ENCODE measurements around the gene MAP4K4. TPM values are rescaled to one million over a fixed set of nuclear protein-coding genes. Genes with fewer than 3 reads are reported as not detected.

Gene MAP4K4
- total and polyA plus RNA-seq, 9 donors, result 62.3 to 153 (median 133) TPM

DNA sequence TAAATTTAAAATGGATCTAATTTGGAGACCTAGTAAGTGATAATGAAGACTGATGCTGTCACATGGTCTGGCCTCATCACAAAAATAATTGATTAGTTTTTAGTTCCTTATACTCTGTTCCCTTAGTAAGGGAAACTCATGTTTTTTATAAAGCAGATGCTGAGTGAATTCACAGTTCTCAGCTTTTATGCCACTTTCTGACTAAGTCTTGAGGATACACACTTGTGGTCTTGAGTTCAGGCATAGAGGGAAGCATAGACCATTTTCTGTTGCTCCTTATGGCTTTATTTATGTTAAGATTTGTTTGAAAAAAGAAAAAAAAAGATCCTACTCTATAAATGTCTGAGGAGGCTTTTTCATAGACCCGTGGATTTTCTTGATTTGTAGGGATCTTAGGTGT, 91.1 kb downstream of the MAP4K4 start:
- H3K9me3 ChIP-seq (replicated peaks; ENCODE audit: control insufficient read depth, low read depth, low read length), result no peaks in the 10 kb centered on the region
- WGBS (ENCODE audit: insufficient coverage), result no CpG with 5 or more reads among the region's 1 CpG
- H3K27ac ChIP-seq (ENCODE audit: low read length), result no peak overlapping the region
- no peaks in the 10 kb centered on the region for H3K36me3 ChIP-seq (ENCODE audit: control insufficient read depth, insufficient read depth, low read length)
- H3K4me3 ChIP-seq (ENCODE audit: low read length), result no peak overlapping the region
- H3K4me1 ChIP-seq (ENCODE audit: control insufficient read depth, insufficient read depth, low read length), result peaks cover 26% of the 10 kb centered on the region
- no peak for DNase-seq
- no peaks in the 10 kb centered on the region for H3K27me3 ChIP-seq (ENCODE audit: control insufficient read depth, insufficient read depth, low read length)

DNA sequence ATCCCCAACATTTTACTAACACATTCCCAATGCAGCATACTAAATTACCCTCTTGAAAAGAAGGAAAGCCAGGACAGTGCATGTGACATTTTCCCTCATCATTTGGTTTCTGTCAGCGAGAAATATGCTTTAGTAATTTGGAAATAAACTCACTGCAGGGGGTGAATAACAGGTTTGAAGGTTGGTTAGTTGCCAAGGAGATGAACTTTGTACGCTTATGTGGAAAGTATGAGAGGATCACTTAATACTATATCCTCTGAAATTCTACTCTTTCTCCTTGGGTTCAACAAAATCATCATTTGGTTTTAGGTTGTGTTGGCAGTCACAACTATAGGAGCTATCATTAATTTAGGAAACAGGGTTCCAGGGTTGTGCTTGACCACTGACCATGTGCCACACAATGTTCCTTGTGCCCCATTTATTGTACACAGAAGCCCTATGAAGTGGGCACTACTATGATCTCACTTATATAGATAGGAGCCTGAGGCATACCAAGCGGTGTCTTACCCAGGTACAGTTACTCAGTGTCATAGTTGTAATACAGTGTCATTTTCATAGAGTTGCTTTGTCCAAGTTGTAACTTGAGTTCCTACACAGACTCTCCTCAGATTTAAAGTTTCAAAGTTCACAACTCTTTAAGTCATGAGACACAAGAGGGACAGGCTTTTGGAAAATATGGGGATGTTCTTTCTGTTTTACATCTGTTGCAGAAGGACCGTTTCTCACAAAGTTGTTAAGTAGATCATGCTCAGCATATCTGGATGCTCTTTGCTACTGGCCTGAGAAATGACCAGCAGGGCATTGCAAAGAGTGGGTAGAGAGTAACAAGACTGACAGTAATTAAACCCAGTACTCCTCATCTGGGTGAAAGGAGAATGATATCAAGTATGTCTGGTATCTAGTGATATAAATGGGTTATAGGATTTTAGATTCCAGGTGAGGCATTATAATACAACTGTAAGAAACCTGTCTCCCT, 91.8 kb downstream of the MAP4K4 start:
- H3K4me3 ChIP-seq (ENCODE audit: low read length), result no peak overlapping the region
- no peaks in the 10 kb centered on the region for H3K9me3 ChIP-seq (replicated peaks; ENCODE audit: control insufficient read depth, low read depth, low read length)
- H3K27me3 ChIP-seq (ENCODE audit: control insufficient read depth, insufficient read depth, low read length), result no peaks in the 10 kb centered on the region
- 33% methylated on average over 1 of the region's 4 CpGs for WGBS (ENCODE audit: insufficient coverage)
- no peaks in the 10 kb centered on the region for H3K36me3 ChIP-seq (ENCODE audit: control insufficient read depth, insufficient read depth, low read length)
- peak overlapping the region; percentile 31 for H3K27ac ChIP-seq (ENCODE audit: low read length)
- peak; percentile 41 for DNase-seq
- peaks cover 30% of the 10 kb centered on the region for H3K4me1 ChIP-seq (ENCODE audit: control insufficient read depth, insufficient read depth, low read length)

DNA sequence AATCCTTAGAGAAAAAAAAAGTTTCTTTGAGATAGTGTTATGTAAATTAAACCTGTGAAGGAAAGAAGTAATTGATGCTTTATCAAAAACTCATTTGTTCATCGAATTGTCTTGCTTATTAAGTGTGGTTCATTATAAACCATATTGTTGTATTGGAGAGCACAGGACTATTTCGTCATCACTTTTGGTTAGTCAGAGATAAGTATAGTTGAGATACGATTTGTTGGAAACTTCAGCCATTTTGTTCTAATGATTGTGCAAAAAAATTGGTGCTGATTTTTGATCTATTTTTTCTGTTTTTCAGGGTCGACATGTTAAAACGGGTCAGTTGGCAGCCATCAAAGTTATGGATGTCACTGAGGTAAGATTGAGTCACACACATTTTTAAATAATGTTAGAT, 92.9 kb downstream of the MAP4K4 start:
- Histone ChIP-seq H3K4me1 (ENCODE audit: control insufficient read depth, insufficient read depth, low read length) (peaks cover 32% of the 10 kb centered on the region), H3K27me3 (ENCODE audit: control insufficient read depth, insufficient read depth, low read length) (no peaks in the 10 kb centered on the region), H3K36me3 (ENCODE audit: control insufficient read depth, insufficient read depth, low read length) (no peaks in the 10 kb centered on the region), H3K9me3 (replicated peaks; ENCODE audit: control insufficient read depth, low read depth, low read length) (no peaks in the 10 kb centered on the region), H3K4me3 (ENCODE audit: low read length) (no peak overlapping the region), H3K27ac (ENCODE audit: low read length) (peak overlapping the region; percentile 82)
- no peak for DNase-seq
- 83% methylated on average over 2 of the region's 5 CpGs for WGBS (ENCODE audit: insufficient coverage)

DNA sequence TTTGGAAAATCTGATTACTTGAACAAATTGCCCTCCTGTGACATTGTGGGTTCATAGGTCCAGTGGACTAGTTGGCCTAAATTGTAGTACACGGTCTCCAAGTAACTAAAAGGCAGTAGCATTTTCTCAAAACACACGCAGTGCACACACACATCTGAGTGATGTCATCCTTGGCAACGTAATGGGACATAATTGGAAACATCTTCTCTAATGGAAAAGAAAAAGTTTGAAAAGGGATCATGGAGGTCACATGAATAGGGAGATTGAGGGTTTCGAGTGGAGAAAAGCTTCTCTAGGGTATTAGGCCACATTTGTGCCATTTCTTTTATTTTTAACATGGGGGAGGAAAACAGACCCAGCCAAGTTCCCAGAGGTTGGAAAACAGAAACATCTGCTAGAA, 93.3 kb downstream of the MAP4K4 start:
- Histone ChIP-seq H3K27ac (ENCODE audit: low read length) (peak overlapping the region; percentile 82), H3K9me3 (replicated peaks; ENCODE audit: control insufficient read depth, low read depth, low read length) (no peaks in the 10 kb centered on the region), H3K4me1 (ENCODE audit: control insufficient read depth, insufficient read depth, low read length) (peaks cover 32% of the 10 kb centered on the region), H3K27me3 (ENCODE audit: control insufficient read depth, insufficient read depth, low read length) (no peaks in the 10 kb centered on the region), H3K4me3 (ENCODE audit: low read length) (no peak overlapping the region), H3K36me3 (ENCODE audit: control insufficient read depth, insufficient read depth, low read length) (no peaks in the 10 kb centered on the region)
- 0% methylated on average over 1 of the region's 4 CpGs for WGBS (ENCODE audit: insufficient coverage)
- DNase-seq, result peak; percentile 98

DNA sequence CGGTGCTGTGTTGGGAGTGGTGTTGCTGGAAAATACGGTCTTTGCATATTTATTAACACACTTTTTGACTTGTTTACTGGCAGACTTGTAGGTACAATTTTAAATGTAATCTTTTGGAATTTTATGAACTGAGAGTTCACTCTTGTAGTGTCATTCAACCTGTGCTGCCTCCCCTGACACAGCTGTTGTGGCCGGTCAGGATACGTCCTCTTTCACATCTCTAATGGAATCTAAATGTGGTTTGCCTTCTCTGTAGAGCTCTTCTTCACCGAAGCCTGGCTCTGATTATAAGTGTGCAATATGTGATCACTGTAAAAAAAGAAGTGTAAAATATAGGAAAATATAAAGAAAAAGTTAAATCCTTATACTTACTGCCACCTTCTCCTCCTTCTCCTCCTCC, 94.7 kb downstream of the MAP4K4 start:
- H3K4me1 ChIP-seq (ENCODE audit: control insufficient read depth, insufficient read depth, low read length), result peaks cover 34% of the 10 kb centered on the region
- no peaks in the 10 kb centered on the region for H3K36me3 ChIP-seq (ENCODE audit: control insufficient read depth, insufficient read depth, low read length)
- peak overlapping the region; percentile 82 for H3K27ac ChIP-seq (ENCODE audit: low read length)
- H3K9me3 ChIP-seq (replicated peaks; ENCODE audit: control insufficient read depth, low read depth, low read length), result no peaks in the 10 kb centered on the region
- no peak for DNase-seq
- no peaks in the 10 kb centered on the region for H3K27me3 ChIP-seq (ENCODE audit: control insufficient read depth, insufficient read depth, low read length)
- no peak overlapping the region for H3K4me3 ChIP-seq (ENCODE audit: low read length)
- no CpG with 5 or more reads among the region's 5 CpGs for WGBS (ENCODE audit: insufficient coverage)

DNA sequence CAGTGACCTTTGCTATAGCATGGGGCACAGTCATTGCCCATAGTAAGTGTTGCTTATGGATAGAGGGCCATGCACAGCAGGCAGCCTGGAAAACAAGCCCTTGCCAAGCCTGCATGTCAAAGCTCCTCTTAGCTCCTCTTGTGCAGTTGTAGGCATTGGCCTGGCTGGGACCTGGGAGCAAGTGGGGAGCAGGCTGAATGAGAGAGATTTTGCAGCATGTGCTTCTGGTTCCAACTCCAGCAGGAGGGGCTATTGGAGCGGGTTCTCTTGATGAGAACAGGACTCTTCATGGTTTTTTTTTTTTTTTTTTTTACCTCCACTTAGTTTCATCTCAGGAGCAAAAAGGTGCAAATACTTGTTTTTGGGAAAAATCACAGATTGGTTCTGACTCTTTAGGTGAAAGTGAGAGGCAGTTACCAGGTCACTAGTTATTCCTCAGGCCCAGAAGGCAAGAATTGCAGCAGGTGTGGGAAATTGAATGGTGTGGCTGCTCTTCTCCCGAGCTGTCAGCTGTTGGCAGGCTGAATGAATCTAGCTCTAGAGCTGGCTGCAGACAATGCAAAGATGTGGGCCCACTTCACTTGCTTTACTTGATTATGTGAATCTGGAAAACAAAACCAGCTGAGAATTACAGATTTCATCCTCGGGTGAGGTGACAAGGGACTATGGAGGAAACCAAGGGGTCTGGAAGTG, 95.9 kb downstream of the MAP4K4 start:
- peaks cover 32% of the 10 kb centered on the region for H3K4me1 ChIP-seq (ENCODE audit: control insufficient read depth, insufficient read depth, low read length)
- H3K9me3 ChIP-seq (replicated peaks; ENCODE audit: control insufficient read depth, low read depth, low read length), result no peaks in the 10 kb centered on the region
- peak overlapping the region; percentile 44 for H3K27ac ChIP-seq (ENCODE audit: low read length)
- H3K27me3 ChIP-seq (ENCODE audit: control insufficient read depth, insufficient read depth, low read length), result no peaks in the 10 kb centered on the region
- no peaks in the 10 kb centered on the region for H3K36me3 ChIP-seq (ENCODE audit: control insufficient read depth, insufficient read depth, low read length)
- 6% methylated on average over 2 of the region's 3 CpGs for whole genome bisulfite sequencing (ENCODE audit: insufficient coverage)
- peak; percentile 83 for DNase-seq
- H3K4me3 ChIP-seq (ENCODE audit: low read length), result no peak overlapping the region

DNA sequence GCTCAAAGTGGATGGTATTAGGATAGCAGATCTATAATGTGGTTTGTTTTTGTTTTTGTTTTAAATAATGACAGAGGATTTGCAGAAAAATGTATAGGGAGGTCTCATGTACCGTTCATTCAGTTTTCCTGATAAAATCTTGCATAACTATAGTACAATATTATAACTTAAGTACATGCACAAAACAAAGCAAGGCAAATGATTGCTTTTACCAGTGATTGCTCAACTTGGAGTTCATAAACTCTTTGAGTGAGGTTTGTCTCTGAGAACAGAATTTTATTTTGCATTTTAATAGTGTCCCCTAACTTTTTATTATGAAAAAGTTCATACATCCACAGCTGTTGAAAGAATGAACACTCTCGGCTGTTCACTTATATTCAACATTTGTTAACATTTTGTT, 96.6 kb downstream of the MAP4K4 start:
- no peaks in the 10 kb centered on the region for H3K27me3 ChIP-seq (ENCODE audit: control insufficient read depth, insufficient read depth, low read length)
- no peaks in the 10 kb centered on the region for H3K36me3 ChIP-seq (ENCODE audit: control insufficient read depth, insufficient read depth, low read length)
- DNase-seq, result no peak
- peaks cover 31% of the 10 kb centered on the region for H3K4me1 ChIP-seq (ENCODE audit: control insufficient read depth, insufficient read depth, low read length)
- no CpG with 5 or more reads among the region's 2 CpGs for WGBS (ENCODE audit: insufficient coverage)
- H3K27ac ChIP-seq (ENCODE audit: low read length), result peak overlapping the region; percentile 37
- H3K4me3 ChIP-seq (ENCODE audit: low read length), result no peak overlapping the region
- H3K9me3 ChIP-seq (replicated peaks; ENCODE audit: control insufficient read depth, low read depth, low read length), result no peaks in the 10 kb centered on the region

DNA sequence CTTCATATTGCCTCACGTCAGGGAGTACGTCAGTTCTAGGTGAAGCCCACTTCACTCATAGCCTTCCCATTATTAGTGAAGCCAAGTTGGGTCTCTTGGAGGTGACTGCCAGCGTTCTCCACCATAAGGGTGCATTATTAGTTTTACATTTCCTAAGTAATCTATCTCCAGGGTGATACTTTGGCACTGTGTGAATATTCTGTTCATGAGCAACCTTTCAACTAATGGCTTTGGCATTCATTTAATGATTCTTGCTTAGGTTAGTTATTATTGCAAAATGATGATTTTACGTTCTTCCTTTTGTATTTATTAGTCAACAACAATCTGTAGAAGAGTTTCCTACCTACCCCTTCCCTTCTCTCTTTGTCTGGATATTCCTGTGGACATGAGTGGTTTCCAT, 97.5 kb downstream of the MAP4K4 start:
- no CpG with 5 or more reads among the region's 4 CpGs for WGBS (ENCODE audit: insufficient coverage)
- Histone ChIP-seq H3K27me3 (ENCODE audit: control insufficient read depth, insufficient read depth, low read length) (no peaks in the 10 kb centered on the region), H3K9me3 (replicated peaks; ENCODE audit: control insufficient read depth, low read depth, low read length) (no peaks in the 10 kb centered on the region), H3K27ac (ENCODE audit: low read length) (no peak overlapping the region), H3K36me3 (ENCODE audit: control insufficient read depth, insufficient read depth, low read length) (no peaks in the 10 kb centered on the region), H3K4me1 (ENCODE audit: control insufficient read depth, insufficient read depth, low read length) (peaks cover 29% of the 10 kb centered on the region), H3K4me3 (ENCODE audit: low read length) (no peak overlapping the region)
- DNase-seq, result no peak

DNA sequence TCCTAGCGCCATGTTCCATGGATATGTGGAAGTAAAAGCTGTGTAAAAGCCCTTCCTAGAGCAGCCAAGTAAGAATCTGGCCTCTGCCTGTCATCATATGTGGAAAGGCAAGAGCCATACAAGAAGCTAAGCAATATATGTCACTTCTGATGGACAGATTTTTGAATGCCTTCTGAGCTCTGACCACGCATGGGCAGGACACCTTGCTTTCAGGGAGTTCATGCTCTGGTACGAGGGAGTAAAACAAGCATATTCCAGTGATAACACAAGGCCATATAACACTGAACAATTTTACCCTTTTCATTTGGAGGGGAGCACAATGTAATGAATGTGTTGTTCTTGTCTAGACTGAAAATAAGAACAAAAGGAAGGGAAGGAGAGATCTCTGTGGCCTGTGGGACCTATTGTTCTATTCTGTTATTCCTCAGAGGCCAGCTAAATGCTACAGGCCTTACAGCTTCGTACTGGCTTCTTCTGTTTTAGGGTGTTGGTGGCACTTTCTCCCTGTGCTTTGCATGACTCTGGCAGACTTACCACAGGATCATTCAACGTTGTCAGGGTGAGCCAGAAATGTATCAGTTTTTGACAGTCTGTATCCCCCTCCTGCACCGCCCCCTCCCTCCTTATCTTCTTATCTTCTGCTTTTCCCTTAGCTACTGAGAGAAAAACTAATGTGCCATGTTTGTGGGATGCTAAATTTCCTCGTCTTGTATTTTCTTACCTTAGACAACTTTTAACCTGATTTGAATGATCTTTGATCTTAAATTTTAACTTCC, 99.5 kb downstream of the MAP4K4 start:
- H3K27ac ChIP-seq (ENCODE audit: low read length), result no peak overlapping the region

DNA sequence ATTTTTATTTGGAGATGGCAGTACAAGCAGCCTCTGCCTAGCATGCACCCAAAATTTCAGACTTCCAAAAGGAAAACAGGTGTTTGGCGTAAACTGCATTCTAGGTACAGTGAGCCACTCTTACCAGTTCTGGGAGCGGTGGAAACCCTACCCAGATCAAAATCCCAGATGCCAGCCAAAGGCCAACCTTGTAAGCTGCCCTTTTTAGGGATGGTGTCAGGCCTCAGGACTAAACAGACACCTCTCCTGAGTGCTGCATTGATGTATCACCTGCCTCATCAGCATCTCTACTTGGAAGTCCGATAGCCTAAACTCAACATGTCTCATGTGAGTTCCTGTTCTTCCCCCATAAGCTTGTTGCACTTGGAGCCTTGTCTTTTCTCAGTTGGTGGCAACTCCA, 104.0 kb downstream of the MAP4K4 start:
- Histone ChIP-seq H3K4me1 (ENCODE audit: control insufficient read depth, insufficient read depth, low read length) (peaks cover 22% of the 10 kb centered on the region), H3K36me3 (ENCODE audit: control insufficient read depth, insufficient read depth, low read length) (no peaks in the 10 kb centered on the region), H3K27me3 (ENCODE audit: control insufficient read depth, insufficient read depth, low read length) (no peaks in the 10 kb centered on the region), H3K27ac (ENCODE audit: low read length) (no peak overlapping the region), H3K4me3 (ENCODE audit: low read length) (no peak overlapping the region), H3K9me3 (replicated peaks; ENCODE audit: control insufficient read depth, low read depth, low read length) (no peaks in the 10 kb centered on the region)
- DNase-seq, result no peak
- 94% methylated on average over 3 of the region's 3 CpGs for whole genome bisulfite sequencing (ENCODE audit: insufficient coverage)

More for the DNA sequence above, 99.5 kb downstream of the MAP4K4 start:
- DNase-seq, result no peak
- Histone ChIP-seq H3K36me3 (ENCODE audit: control insufficient read depth, insufficient read depth, low read length) (no peaks in the 10 kb centered on the region), H3K27me3 (ENCODE audit: control insufficient read depth, insufficient read depth, low read length) (no peaks in the 10 kb centered on the region), H3K4me1 (ENCODE audit: control insufficient read depth, insufficient read depth, low read length) (peaks cover 27% of the 10 kb centered on the region), H3K4me3 (ENCODE audit: low read length) (no peak overlapping the region), H3K9me3 (replicated peaks; ENCODE audit: control insufficient read depth, low read depth, low read length) (no peaks in the 10 kb centered on the region)
- WGBS (ENCODE audit: insufficient coverage), result 94% methylated on average over 2 of the region's 7 CpGs
